IMR-90 (cell line): ENCODE measurements around the gene ARSA. TPM values are rescaled to one million over a fixed set of nuclear protein-coding genes. Genes with fewer than 3 reads are reported as not detected.

Experiments
- ATAC-seq: fragments of 200-7000 bp; cut with Tn5 transposase; 2 replicates; pipeline ENCODE4 v1.9.1; 2020; ENCODE audit warnings: low read depth, mild to moderate bottlenecking, moderate library complexity
- BruUV-seq: library from RNA; stranded (reverse); fragments of 400-500 nt; replicated peaks from 2 replicates; lab custom pipeline; 2021; lab: Mats Ljungman, UMichigan
- CTCF ChIA-PET: fragments of 300-600 bp; formaldehyde crosslinking; extraction: SDS; loops from one replicate; lab custom pipeline; 2021; ENCODE audit warnings: antibody characterized with exemption; lab: Yijun Ruan, JAX
- POLR2A ChIA-PET: fragments of 300-600 bp; sonication (Branson Sonifier 250); formaldehyde crosslinking; loops from one replicate; lab custom pipeline; 2022; ENCODE audit warnings: antibody characterized with exemption; ENCODE audit not compliant: unreplicated experiment; lab: Charles Lee
- DNase-seq: peaks from one replicate; pipeline ENCODE4 v3.0.0; 2013
- H2AFZ ChIP-seq: replicated peaks from 2 replicates; pipeline ENCODE3; 2013; ENCODE audit warnings: low read length, mild to moderate bottlenecking; ENCODE audit not compliant: poor library complexity
- H2AK5ac ChIP-seq: 2 replicates; pipeline ENCODE4 v1.6.1; 2013; ENCODE audit warnings: low read depth, low read length, inconsistent platforms
- H2AK9ac ChIP-seq: replicated peaks from 2 replicates; pipeline ENCODE3; 2013; ENCODE audit warnings: mild to moderate bottlenecking, low read depth, low read length, moderate library complexity; ENCODE audit not compliant: poor library complexity
- H2BK120ac ChIP-seq: 2 replicates; pipeline ENCODE4 v1.6.1; 2013; ENCODE audit warnings: low read depth, low read length, inconsistent platforms
- H2BK15ac ChIP-seq: 3 replicates; pipeline ENCODE4 v1.6.1; 2013; ENCODE audit warnings: low read depth, low read length, inconsistent platforms
- H2BK20ac ChIP-seq: 2 replicates; pipeline ENCODE4 v1.6.1; 2013; ENCODE audit warnings: low read depth, mild to moderate bottlenecking, inconsistent platforms, low read length, moderate library complexity
- H2BK5ac ChIP-seq: 2 replicates; pipeline ENCODE4 v1.6.1; 2013; ENCODE audit warnings: mild to moderate bottlenecking, low read depth, low read length, inconsistent platforms; ENCODE audit not compliant: poor library complexity, severe bottlenecking
- H3K14ac ChIP-seq: replicated peaks from 2 replicates; pipeline ENCODE4 v1.6.1; 2013; ENCODE audit warnings: low read depth, low read length, inconsistent platforms
- H3K18ac ChIP-seq: 2 replicates; pipeline ENCODE4 v1.6.1; 2013; ENCODE audit warnings: low read depth, low read length, control low read depth
- H3K23ac ChIP-seq: 2 replicates; pipeline ENCODE4 v1.6.1; 2013; ENCODE audit warnings: low read depth, low read length, inconsistent platforms
- H3K27ac ChIP-seq: 2 replicates; pipeline ENCODE4 v1.5.1; 2013; ENCODE audit warnings: mild to moderate bottlenecking, control low read depth, low read length; ENCODE audit not compliant: insufficient read depth
- H3K27me3 ChIP-seq: 2 replicates; pipeline ENCODE4 v1.6.1; 2013; ENCODE audit warnings: low read length; ENCODE audit not compliant: control insufficient read depth, insufficient read depth
- H3K36me3 ChIP-seq: 2 replicates; pipeline ENCODE4 v1.6.1; 2013; ENCODE audit warnings: low read length, mixed read lengths; ENCODE audit not compliant: control insufficient read depth, insufficient read depth
- H3K4ac ChIP-seq: 2 replicates; pipeline ENCODE4 v1.6.1; 2013; ENCODE audit warnings: low read depth, low read length, inconsistent platforms
- H3K4me1 ChIP-seq: 2 replicates; pipeline ENCODE4 v1.6.1; 2013; ENCODE audit warnings: low read length, mixed read lengths; ENCODE audit not compliant: control insufficient read depth, insufficient read depth
- H3K4me2 ChIP-seq: 2 replicates; pipeline ENCODE4 v1.6.1; 2013; ENCODE audit warnings: low read depth, mild to moderate bottlenecking, control low read depth, low read length, moderate library complexity
- H3K4me3 ChIP-seq: 2 replicates; pipeline ENCODE4 v1.5.1; 2013; ENCODE audit warnings: low read depth, mild to moderate bottlenecking, control low read depth, low read length, moderate library complexity; ENCODE audit not compliant: insufficient read depth
- H3K56ac ChIP-seq: 2 replicates; pipeline ENCODE4 v1.6.1; 2013; ENCODE audit warnings: low read length, inconsistent platforms; ENCODE audit not compliant: insufficient read depth; ENCODE audit errors: extremely low read depth
- H3K79me1 ChIP-seq, 2 experiments: 2 replicates each; pipeline ENCODE4 v1.6.1; 2013; ENCODE audit warnings: low read length in 2 of 2, inconsistent platforms in 1 of 2, low read depth in 1 of 2
- H3K9ac ChIP-seq: 2 replicates; pipeline ENCODE4 v1.6.1; 2013; ENCODE audit warnings: low read depth, low read length, control low read depth
- H3K9me1 ChIP-seq: 2 replicates; pipeline ENCODE4 v1.6.1; 2013; ENCODE audit warnings: low read length, inconsistent platforms; ENCODE audit not compliant: insufficient read depth
- H3K9me3 ChIP-seq: 2 replicates; pipeline ENCODE4 v1.6.1; 2013; ENCODE audit warnings: low read length; ENCODE audit not compliant: control insufficient read depth, insufficient read depth
- H4K20me1 ChIP-seq: 2 replicates; pipeline ENCODE4 v1.6.1; 2013; ENCODE audit warnings: low read length, inconsistent platforms; ENCODE audit not compliant: insufficient read depth
- H4K5ac ChIP-seq: 2 replicates; pipeline ENCODE4 v1.6.1; 2013; ENCODE audit warnings: mild to moderate bottlenecking, low read depth, low read length, control low read depth
- H4K8ac ChIP-seq, 2 experiments: 2 replicates each; pipeline ENCODE4 v1.6.1; 2013; ENCODE audit warnings: low read depth in 2 of 2, low read length in 2 of 2, control low read depth in 1 of 2, inconsistent platforms in 1 of 2
- H4K91ac ChIP-seq: 2 replicates; pipeline ENCODE4 v1.6.1; 2013; ENCODE audit warnings: low read depth, low read length, inconsistent platforms; ENCODE audit not compliant: insufficient read depth
- BHLHE40 ChIP-seq: fragments of 150-350 bp; IDR thresholded peaks from 2 replicates; pipeline ENCODE4 v1.6.1; 2016; ENCODE audit warnings: mild to moderate bottlenecking, low read depth, low read length
- CEBPB ChIP-seq: IDR thresholded peaks from 2 replicates; pipeline ENCODE4 v1.6.1; 2012; ENCODE audit warnings: low read depth, low read length, improper control_type of control experiment
- CHD1 ChIP-seq: IDR thresholded peaks from 2 replicates; pipeline ENCODE4 v1.6.1; 2012; ENCODE audit warnings: low read depth, low read length, improper control_type of control experiment
- FOS ChIP-seq: fragments of 150-350 bp; IDR thresholded peaks from 2 replicates; pipeline ENCODE4 v1.6.1; 2016; ENCODE audit warnings: low read depth, low read length
- MAFK ChIP-seq: IDR thresholded peaks from 2 replicates; pipeline ENCODE4 v1.6.1; 2012; ENCODE audit warnings: low read depth, low read length, improper control_type of control experiment
- MAZ ChIP-seq: IDR thresholded peaks from 2 replicates; pipeline ENCODE4 v1.6.1; 2012; ENCODE audit warnings: low read depth, mild to moderate bottlenecking, low read length, improper control_type of control experiment, moderate library complexity, borderline replicate concordance
- MXI1 ChIP-seq: IDR thresholded peaks from 2 replicates; pipeline ENCODE4 v1.6.1; 2012; ENCODE audit warnings: low read depth, mild to moderate bottlenecking, low read length, moderate library complexity, borderline replicate concordance
- NFE2L2 ChIP-seq: fragments of 150-350 bp; IDR thresholded peaks from 2 replicates; pipeline ENCODE4 v1.6.1; 2016; ENCODE audit warnings: low read depth, mild to moderate bottlenecking, low read length
- POLR2A ChIP-seq: IDR thresholded peaks from 2 replicates; pipeline ENCODE4 v1.6.1; 2012; ENCODE audit warnings: mild to moderate bottlenecking, low read depth, low read length
- RAD21 ChIP-seq: IDR thresholded peaks from 2 replicates; pipeline ENCODE4 v1.6.1; 2012; ENCODE audit warnings: low read length, improper control_type of control experiment
- RCOR1 ChIP-seq: IDR thresholded peaks from 2 replicates; pipeline ENCODE4 v1.6.1; 2012; ENCODE audit warnings: mild to moderate bottlenecking, low read length, improper control_type of control experiment; ENCODE audit not compliant: insufficient replicate concordance
- RFX5 ChIP-seq: IDR thresholded peaks from 2 replicates; pipeline ENCODE4 v1.8.0; 2012; ENCODE audit warnings: low read depth, mild to moderate bottlenecking, low read length, moderate library complexity
- SMC3 ChIP-seq: fragments of 150-350 bp; IDR thresholded peaks from 2 replicates; pipeline ENCODE4 v1.6.1; 2016; ENCODE audit warnings: low read depth, mild to moderate bottlenecking, antibody characterized with exemption, low read length, moderate library complexity
- whole genome bisulfite sequencing, 2 experiments: methylation state at CpG; one replicate each; pipeline versions ENCODE4 v1.1.5 to v1.1.7; 2013; ENCODE audit warnings: missing lambda C conversion rate in 2 of 2; ENCODE audit not compliant: insufficient read length in 1 of 2; ENCODE audit errors: extremely low coverage in 2 of 2; 5-methylcytosine and 5-hydroxymethylcytosine counted together
- dilution Hi-C: fragments of 300-500 bp; cut with HindIII; formaldehyde crosslinking; loops from one replicate; pipeline ENCODE4 v1.14.3; 2018; ENCODE audit warnings: low sequenced_read_pairs; ENCODE audit not compliant: unreplicated experiment
- in situ Hi-C: fragments of 300-500 bp; cut with MboI; formaldehyde crosslinking; loops from 3 replicates; pipeline ENCODE4 v1.14.3; 2019; ENCODE audit warnings: low sequenced_read_pairs, inconsistent platforms, mixed read lengths
- intact Hi-C: fragments of 100-400 bp; cut with micrococcal nuclease; formaldehyde crosslinking; loops from 2 replicates; pipeline ENCODE4 v1.10.0; 2022
- polyA plus RNA-seq, 3 experiments: library from polyadenylated mRNA; depleted of rRNA; stranded (reverse); fragments of >200 nt; gene quantifications; 2 replicates each; pipeline ENCODE4 v1.2.3, GENCODE V29; 2012; ENCODE audit warnings: low replicate concordance in 1 of 3
- total RNA-seq: library from RNA; depleted of rRNA; stranded (reverse); fragments of >200 nt; gene quantifications from 2 replicates; pipeline ENCODE4 v1.2.3, GENCODE V29; 2012
- TF ChIP-seq, protein P1 (sequence below): conservative IDR thresholded peaks from 2 replicates; pipeline ENCODE4 v1.5.1; 2012; ENCODE audit warnings: mild to moderate bottlenecking, low read depth, low read length, improper control_type of control experiment
- TF ChIP-seq, protein P2 (sequence below): fragments of 150-350 bp; IDR thresholded peaks from 2 replicates; pipeline ENCODE4 v1.6.1; 2016; ENCODE audit warnings: low read depth, mild to moderate bottlenecking, low read length, moderate library complexity, borderline replicate concordance
- TF ChIP-seq, protein P3 (sequence below): fragments of 150-350 bp; IDR thresholded peaks from 2 replicates; pipeline ENCODE4 v1.6.1; 2017; ENCODE audit warnings: mild to moderate bottlenecking, antibody characterized with exemption, low read length, low read depth

The ARSA gene
- total and polyA plus RNA-seq, 2 of the 4 experiments (the other 2 are of a cell fraction), result 3.4 to 24.2 TPM

DNA sequence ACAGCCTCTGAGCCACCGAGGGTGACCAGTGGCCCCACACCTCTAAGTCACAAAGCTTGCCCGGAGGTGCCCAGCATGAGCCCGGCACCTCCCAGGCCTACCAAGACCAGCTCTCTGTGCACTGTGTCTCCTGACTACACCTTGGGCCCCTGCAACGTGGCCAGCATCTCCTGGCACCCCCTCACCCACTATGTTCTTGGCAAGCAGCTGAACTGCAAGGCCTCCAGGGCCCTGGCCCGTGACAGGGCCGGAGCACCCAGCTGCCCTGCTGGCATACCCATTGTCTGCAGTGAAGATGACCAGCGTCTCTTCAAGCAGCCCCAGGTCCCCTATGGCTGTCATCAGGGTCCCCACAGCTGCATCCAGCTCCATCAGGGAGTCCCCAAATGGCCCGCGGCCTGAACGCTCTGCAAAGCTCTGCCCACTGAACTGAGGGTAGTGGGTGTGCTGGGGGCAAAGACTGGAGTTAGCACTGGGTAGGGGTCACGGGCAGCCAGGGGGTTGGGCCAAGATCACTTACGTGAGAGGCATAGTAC is 1.6 kb downstream of the ARSA start:
- intact Hi-C loops, result no loop called here

More for the DNA sequence above, 1.6 kb downstream of the ARSA start:
- Histone ChIP-seq H3K27me3 (no peaks in the 10 kb centered on the region), H3K14ac (no peak overlapping the region), H3K23ac (no peak overlapping the region), H3K9ac (no peak overlapping the region), H2BK20ac (no peak overlapping the region), H4K91ac (no peak overlapping the region), H2BK15ac (no peak overlapping the region), H3K79me1 (peaks cover 6 to 24% of the 10 kb centered on the region in 2 experiments; a peak in 2 of 4 replicates), H4K20me1 (0 out of 2 replicates have a peak, but pooled peaks cover 4% of the 10 kb centered on the region), H2AK5ac (no peak overlapping the region), H3K27ac (no peak overlapping the region), H2BK120ac (no peak overlapping the region), H3K4me3 (no peak overlapping the region), H3K36me3 (peaks cover 2% of the 10 kb centered on the region; the same call in 1 of the 2 replicates), H2AK9ac (no peak overlapping the region), H3K9me3 (no peaks in the 10 kb centered on the region), H4K5ac (no peak overlapping the region), H3K4ac (no peak overlapping the region), H2BK5ac (no peak overlapping the region), H2AFZ (no peak overlapping the region), H3K9me1 (peaks cover 9% of the 10 kb centered on the region), H3K18ac (no peak overlapping the region), H4K8ac (no peak overlapping the region), H3K4me1 (peaks cover 10% of the 10 kb centered on the region; the same call in 1 of the 2 replicates), H3K4me2 (no peak overlapping the region), H3K56ac (no peak overlapping the region)
- BruUV-seq, result no TSS peak
- in situ Hi-C loops, result no loop called here
- ChIA-PET POLR2A (no interaction called here), CTCF (no interaction called here)
- WGBS, 2 experiments, result 88% methylated on average over 4 of the region's 12 CpGs; no CpG with 5 or more reads in 1 of the 2 experiments
- ATAC-seq (no peak), DNase-seq (no peak)
- dilution Hi-C loops, result no loop called here
- TF ChIP-seq, protein P1, sequence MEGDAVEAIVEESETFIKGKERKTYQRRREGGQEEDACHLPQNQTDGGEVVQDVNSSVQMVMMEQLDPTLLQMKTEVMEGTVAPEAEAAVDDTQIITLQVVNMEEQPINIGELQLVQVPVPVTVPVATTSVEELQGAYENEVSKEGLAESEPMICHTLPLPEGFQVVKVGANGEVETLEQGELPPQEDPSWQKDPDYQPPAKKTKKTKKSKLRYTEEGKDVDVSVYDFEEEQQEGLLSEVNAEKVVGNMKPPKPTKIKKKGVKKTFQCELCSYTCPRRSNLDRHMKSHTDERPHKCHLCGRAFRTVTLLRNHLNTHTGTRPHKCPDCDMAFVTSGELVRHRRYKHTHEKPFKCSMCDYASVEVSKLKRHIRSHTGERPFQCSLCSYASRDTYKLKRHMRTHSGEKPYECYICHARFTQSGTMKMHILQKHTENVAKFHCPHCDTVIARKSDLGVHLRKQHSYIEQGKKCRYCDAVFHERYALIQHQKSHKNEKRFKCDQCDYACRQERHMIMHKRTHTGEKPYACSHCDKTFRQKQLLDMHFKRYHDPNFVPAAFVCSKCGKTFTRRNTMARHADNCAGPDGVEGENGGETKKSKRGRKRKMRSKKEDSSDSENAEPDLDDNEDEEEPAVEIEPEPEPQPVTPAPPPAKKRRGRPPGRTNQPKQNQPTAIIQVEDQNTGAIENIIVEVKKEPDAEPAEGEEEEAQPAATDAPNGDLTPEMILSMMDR, result no peak
- TF ChIP-seq MAFK (no peak), FOS (no peak), NFE2L2 (no peak), RCOR1 (no peak), POLR2A (no peak), BHLHE40 (no peak), RFX5 (no peak), MAZ (no peak), CHD1 (no peak), SMC3 (no peak), CEBPB (no peak), RAD21 (no peak), MXI1 (no peak)
- TF ChIP-seq, protein P2, sequence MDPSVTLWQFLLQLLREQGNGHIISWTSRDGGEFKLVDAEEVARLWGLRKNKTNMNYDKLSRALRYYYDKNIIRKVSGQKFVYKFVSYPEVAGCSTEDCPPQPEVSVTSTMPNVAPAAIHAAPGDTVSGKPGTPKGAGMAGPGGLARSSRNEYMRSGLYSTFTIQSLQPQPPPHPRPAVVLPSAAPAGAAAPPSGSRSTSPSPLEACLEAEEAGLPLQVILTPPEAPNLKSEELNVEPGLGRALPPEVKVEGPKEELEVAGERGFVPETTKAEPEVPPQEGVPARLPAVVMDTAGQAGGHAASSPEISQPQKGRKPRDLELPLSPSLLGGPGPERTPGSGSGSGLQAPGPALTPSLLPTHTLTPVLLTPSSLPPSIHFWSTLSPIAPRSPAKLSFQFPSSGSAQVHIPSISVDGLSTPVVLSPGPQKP, result no peak
- TF ChIP-seq, protein P3, sequence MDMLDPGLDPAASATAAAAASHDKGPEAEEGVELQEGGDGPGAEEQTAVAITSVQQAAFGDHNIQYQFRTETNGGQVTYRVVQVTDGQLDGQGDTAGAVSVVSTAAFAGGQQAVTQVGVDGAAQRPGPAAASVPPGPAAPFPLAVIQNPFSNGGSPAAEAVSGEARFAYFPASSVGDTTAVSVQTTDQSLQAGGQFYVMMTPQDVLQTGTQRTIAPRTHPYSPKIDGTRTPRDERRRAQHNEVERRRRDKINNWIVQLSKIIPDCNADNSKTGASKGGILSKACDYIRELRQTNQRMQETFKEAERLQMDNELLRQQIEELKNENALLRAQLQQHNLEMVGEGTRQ, result no peak
